Stimulated activated CD8-positive, alpha-beta memory T cell treated with anti-CD3 and anti-CD28 coated beads, Interleukin-4, amount 100 ng/mL, for 48 hours (primary cell): ENCODE measurements around the gene SNRK.

Experiments
- DNase-seq: peaks from one replicate; pipeline ENCODE4 v3.0.0-alpha.2; 2020

The SNRK gene

GRCh38 chr3:43286115-43286840 lies at the start of gene SNRK:
TSS of gene SNRK (plus strand) at chr3:43286540. CDS start at chr3:43303204, 16,664 bp downstream.
- DNase-seq = peak; percentile 97

DNA sequence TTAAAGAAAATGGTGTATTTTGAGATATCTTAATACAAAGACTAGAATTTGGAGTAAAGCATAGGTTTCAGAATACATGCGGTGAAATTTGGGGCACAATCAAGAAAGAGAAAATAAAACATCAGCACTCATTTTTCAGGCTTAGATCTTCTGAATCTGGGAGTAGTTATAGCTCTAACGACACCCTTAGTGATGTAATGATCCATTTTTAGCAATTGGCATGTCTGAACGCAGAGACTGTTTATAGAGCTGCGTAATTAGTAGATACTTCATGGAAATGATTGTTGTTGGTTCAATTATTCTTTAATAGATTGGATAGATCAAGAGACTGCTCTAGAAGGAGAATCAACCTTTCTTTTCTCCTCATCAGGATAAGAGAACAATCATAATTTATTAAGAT lies 47.5 kb upstream of the SNRK start:
- DNase-seq = no peak

DNA sequence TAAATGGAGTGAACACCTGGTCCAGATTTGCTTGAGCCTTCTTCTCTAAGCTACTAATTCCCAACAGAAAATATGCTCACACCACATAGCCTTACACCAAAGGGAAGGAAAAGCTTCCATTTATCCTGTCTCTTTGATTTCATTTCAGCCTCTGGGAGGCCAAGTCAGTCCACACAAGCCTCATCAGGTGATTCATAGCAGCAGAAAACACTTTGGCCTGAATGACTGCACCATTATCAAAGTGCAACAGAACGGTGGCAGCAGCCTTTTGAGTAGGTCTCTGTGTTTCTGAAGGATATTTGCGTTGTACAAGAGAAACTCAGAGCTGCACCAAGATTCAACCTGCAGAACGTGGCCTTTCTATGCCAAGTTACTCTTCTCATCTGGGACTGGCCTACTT lies 46.6 kb upstream of the SNRK start:
- DNase-seq = no peak

DNA sequence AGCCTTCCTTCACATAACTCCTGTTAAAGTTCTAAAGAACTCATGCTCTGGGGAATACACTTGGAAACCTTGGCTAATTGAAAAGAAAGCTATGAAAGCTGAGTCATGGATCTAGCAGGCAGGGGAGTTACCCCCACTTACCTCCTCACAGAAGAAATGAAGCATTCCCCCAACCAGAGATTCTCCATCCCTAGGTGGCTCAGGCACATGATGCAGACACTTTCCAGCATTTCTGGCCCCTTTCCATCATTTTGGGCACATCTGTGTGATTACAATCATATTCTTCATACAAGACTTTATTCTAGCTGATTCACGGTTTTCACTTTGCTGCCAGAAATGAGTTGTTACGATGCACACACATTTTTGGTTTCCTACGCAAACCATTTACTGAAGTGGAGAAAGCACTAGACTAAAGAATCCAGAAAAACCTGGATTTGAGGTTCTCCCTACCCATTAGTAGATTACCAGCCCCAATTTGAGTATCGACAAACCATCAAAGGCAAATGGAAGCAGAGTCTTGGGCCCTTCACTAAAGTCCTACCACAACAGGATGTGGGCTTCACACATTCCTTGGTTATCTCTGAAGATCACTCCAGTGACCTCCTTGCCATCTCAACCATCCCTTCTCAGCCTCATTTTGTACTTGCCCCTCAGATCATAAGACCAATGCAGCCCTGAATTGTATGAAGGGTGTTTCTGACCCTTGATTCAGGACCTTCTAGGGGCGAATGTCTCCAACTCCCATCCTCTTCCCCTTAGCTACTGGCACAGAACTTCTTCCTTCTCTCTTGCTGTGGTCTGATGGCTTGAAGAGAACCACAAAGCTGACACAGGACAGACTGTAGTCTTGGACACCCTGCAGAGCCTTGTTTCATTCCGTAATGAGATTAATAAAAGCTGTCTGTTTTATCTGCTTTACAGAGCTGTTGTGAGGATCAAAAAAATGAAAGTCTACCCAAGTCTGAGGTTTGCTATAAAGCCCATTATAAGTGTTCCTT lies 42.5 kb upstream of the SNRK start:
- DNase-seq = no peak

GRCh38 chr3:43244694-43245093 lies 41.6 kb upstream of the SNRK start:
- DNase-seq = no peak

DNA sequence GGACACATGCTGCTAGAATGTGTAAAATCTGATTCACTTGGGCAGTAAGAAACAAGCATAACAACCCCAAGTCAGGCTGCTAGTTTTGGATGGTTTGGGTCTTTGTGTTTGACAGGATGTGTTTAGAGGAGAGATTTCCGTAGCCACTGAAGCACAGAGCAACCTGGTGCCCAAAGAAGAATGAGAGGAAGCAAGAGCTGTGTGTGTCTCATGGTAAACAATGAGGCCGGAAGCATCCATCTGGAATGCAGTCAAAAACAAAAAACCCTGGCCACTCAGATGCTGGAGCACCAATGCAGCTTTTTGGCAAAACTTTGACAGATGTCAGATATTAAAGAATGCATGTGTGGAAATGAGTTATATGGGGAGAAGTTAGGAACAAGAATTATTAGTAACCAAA lies 39.4 kb upstream of the SNRK start:
- no peak for DNase-seq

DNA sequence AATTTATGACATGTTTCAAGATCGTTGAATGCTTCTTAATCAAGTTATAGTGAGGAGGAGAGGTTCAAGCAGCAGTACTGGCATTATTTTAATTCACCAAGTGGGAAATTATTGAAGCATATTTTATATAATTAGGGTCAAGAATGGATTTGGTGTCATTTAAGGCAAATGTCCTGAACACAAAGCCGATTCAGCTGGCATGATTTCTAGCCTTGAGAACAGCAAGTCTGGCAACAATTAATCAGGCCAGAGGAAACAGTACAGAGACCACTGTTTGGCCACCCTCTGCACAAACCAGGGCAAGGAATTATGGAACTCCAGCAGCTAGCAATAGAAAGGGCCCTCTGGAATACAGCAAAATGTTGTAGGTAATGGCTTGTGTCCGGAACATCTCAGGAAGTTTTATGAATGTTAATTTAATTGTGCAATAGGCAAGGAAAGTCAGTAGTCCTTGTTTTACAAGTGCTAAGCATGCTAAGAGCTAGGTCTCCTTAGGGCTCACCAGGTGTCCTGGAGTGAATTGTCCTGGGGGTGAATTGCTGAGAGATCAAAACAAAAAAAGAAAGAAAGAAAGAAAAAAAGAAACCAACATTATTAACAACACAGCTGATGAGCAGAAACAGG lies 38.7 kb upstream of the SNRK start:
- no peak for DNase-seq

- no peak for DNase-seq
Measured at GRCh38 chr3:43248185-43248583, 38.2 kb upstream of the SNRK start.

- DNase-seq = no peak
Measured at GRCh38 chr3:43248973-43249372, 37.4 kb upstream of the SNRK start.

- DNase-seq = no peak
Measured at GRCh38 chr3:43249405-43249804, 36.9 kb upstream of the SNRK start.

GRCh38 chr3:43253294-43253693 lies 33.0 kb upstream of the SNRK start:
- DNase-seq = no peak

DNA sequence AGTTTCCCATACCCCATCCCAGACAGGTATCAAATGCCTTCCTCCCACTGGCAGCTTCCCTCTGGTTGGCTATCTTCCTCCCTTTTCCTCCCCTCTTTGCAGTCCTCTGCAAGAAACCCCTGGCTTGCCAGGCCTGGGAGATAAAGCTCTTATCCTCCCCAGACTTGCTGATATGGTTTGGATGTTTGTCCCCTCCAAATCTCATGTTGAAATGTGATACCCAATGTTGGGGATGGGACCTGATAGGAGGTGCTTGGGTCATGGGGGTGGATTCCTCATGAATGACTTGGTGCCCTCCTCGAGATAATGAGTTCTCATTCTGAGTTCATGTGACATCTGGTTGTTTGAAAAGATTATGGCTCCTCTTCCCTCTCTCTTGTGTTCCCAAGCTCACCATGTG lies 32.2 kb upstream of the SNRK start:
- DNase-seq = no peak

- DNase-seq = no peak
Measured at GRCh38 chr3:43255662-43256061, 30.7 kb upstream of the SNRK start.

DNA sequence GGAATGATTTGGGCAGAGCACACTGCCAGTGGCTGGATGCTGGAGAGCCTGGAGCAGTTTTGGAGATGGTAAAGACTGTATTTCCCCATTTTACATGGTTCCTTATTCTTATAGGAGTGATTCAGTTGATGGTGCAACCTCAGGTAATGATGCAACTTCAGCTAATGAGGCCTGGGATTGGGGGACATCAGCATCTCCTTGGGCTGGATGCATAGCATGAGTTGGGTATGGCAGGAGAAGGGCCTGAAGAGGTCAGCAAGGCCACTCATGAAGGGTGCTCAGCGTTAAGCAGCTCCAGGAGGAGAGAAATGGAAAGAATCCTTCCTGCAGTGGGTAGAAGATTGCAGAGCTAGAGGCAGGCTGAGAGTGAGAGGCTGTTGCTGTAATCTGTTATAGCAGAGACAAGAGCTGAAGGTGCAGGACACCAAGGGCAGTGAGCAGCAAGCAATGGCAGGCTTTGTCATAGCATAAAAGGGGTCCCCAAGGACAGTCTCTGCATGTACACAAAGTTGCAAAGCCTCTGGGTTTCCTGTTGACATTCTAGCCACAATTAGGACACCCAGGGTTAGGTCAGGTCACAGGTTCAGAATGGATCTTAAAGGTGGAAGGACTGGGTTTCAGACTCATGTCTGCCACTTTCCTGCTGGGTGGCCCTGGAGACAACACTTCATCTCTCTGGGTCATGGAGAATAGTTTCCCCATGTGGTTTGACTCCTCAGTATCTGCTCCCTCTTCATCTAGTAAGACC lies 29.5 kb upstream of the SNRK start:
- DNase-seq = no peak

DNA sequence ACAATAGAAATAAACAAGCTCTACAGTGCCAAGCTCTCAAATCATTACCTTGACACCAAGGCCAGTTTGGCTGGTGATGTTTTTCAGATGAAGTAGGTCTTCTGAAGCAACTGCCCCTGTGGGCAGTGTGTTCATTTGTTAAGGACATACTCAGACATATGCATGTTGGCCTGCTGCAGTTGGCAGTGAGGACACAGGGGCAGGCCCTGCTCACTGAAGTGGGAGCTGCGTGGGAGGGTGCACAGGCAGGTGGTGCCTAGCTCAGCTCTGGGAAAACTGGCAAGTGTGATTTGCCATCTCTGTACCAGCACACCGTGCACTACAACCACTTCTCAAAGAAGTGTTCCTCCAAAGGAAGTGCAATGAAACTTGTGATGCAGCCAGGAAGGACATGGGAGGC lies 28.5 kb upstream of the SNRK start:
- DNase-seq = no peak

DNA sequence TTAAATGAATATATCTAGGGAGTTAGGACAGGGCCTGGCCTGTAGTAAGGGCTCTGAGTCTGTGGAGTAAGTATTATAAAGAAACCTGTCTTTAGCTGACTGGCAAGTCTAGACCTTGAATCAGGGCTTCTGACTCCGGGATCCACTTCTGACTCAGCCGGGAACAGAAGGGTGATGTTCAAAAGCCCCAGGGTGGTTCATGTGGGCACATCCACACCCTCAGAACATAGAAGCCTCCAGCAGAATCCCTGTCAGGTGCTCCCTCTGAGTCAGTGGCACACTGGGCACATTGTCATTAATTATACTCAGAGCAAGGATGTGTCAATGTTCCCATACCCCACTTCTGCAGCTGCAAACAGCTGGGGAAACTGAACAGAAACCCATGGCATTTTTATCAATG lies 26.7 kb upstream of the SNRK start:
- no peak for DNase-seq

- DNase-seq = no peak
Measured at GRCh38 chr3:43260412-43260811, 25.9 kb upstream of the SNRK start.

- DNase-seq = no peak
Measured at GRCh38 chr3:43262194-43262593, 24.1 kb upstream of the SNRK start.

DNA sequence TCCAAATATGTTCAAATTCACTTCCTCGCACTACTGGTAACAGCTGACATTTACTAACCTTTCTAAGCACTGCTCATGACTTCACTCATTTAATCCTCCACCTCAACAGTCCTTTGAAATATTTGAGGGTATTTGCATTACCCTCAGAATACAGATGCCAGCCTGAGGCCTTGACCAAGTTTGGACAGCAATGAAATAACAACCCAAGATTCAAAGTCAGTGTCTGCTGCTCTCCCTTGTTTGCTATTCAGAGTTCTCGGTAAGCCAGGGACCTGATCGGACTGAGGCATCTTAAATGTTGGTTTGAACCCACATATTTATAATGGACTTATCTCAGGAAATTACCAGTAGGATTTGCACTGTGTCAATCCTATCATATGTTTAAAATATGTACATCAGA lies 19.9 kb upstream of the SNRK start:
- no peak for DNase-seq

- no peak for DNase-seq
Measured at GRCh38 chr3:43266995-43267394, 19.3 kb upstream of the SNRK start.

DNA sequence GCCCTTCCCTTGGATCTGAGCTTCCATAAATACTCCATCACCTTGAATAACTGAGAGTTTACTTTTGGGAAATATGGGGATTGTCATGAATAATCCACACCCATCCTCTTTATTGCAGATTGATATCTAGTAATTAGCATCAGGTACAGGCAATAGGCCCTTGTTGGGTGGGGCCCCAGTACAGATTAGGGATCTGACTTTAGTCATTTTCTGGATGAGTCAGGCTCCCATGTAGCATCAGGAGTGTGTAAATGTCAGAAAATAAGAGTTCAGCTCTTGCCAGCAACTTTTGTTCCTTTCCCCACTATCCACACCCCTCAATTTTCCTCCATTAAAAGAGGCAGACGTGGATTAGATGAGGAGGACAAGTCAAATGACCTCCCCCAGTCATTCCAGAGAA lies 17.7 kb upstream of the SNRK start:
- no peak for DNase-seq

DNA sequence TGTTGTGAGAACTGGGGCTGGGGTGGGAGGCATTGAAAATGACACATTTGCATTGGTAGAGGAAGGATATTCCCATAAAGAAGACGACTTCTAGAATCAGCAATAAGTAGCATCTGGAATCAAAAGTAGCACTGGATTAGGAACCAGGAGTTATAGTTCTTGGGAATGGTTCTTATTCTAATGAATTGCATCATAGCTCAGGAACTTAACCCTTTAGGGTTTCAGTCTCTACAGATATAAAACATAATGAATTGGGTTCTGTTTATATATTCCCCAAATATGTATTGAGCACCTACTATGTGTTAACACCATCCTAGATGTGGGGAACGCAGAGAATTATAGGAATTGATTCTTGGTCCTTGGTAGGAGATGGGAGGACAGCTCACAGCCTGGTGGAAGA lies 16.3 kb upstream of the SNRK start:
- no peak for DNase-seq

GRCh38 chr3:43273416-43273815 lies 12.9 kb upstream of the SNRK start:
- no peak for DNase-seq
